Urothelium cell line (cell line): Measurements from ENCODE around the gene GPD1.
"Not testable (repeated sequence)": the region's sequence is repeated elsewhere in the genome, so short reads cannot be mapped to it uniquely, and the experiment has no call there.

Experiments used
- DNase-seq: peaks from one replicate; pipeline ENCODE4 v3.0.0; 2011; ENCODE audit warnings: low spot score, mixed read lengths
- FAIRE-seq: peaks from 2 replicates; lab custom pipeline; 2011; peaks lifted over from hg19 to GRCh38; lab: Jason Lieb, UNC

The GPD1 gene

GRCh38 chr12:50120521-50120920, 16.7 kb downstream of the GPD1 start:
- FAIRE-seq (no peak), DNase-seq (no peak)

- FAIRE-seq (no peak), DNase-seq (no peak)
These were observed 17.1 kb downstream of the GPD1 start for GRCh38 chr12:50120953-50121352.

- FAIRE-seq (no peak), DNase-seq (no peak)
These were observed 17.8 kb downstream of the GPD1 start for GRCh38 chr12:50121641-50122040.

GRCh38 chr12:50123203-50123602, 19.4 kb downstream of the GPD1 start:
- FAIRE-seq (no peak), DNase-seq (no peak)

- FAIRE-seq (no peak), DNase-seq (no peak)
These were observed 23.7 kb downstream of the GPD1 start for GRCh38 chr12:50127546-50127945.

GRCh38 chr12:50129290-50129689, 25.5 kb downstream of the GPD1 start:
- no peak for DNase-seq
- no peak for FAIRE-seq

- DNase-seq (peak; percentile 40), FAIRE-seq (no peak)
These were observed 28.8 kb downstream of the GPD1 start for GRCh38 chr12:50132505-50133135.

GRCh38 chr12:50142993-50143392, 39.2 kb downstream of the GPD1 start:
- DNase-seq (no peak), FAIRE-seq (no peak)

GRCh38 chr12:50145439-50145838, 41.6 kb downstream of the GPD1 start:
- FAIRE-seq = no peak
- no peak for DNase-seq

- no peak for FAIRE-seq
- DNase-seq = no peak
These were observed 43.5 kb downstream of the GPD1 start for GRCh38 chr12:50147281-50147680.

- not testable (repeated sequence) for FAIRE-seq, DNase-seq
These were observed 44.2 kb downstream of the GPD1 start for GRCh38 chr12:50148011-50148410.

GRCh38 chr12:50149311-50149710, 45.5 kb downstream of the GPD1 start:
- FAIRE-seq = no peak
- no peak for DNase-seq

- no peak for DNase-seq
- FAIRE-seq = no peak
These were observed 47.4 kb downstream of the GPD1 start for GRCh38 chr12:50151047-50151687.

GRCh38 chr12:50154947-50155346, 51.1 kb downstream of the GPD1 start:
- FAIRE-seq = not testable (repeated sequence)

GRCh38 chr12:50156641-50157040, 52.8 kb downstream of the GPD1 start:
- FAIRE-seq (no peak), DNase-seq (no peak)

More at GRCh38 chr12:50154947-50155346, 51.1 kb downstream of the GPD1 start:
- not testable (repeated sequence) for DNase-seq

GRCh38 chr12:50157259-50157658, 53.5 kb downstream of the GPD1 start:
- DNase-seq = no peak
- no peak for FAIRE-seq

GRCh38 chr12:50160643-50161042, 56.8 kb downstream of the GPD1 start:
- DNase-seq = no peak
- FAIRE-seq = no peak
